LoVo (cell line): ENCODE measurements around the gene C2orf69.
"Not testable (repeated sequence)": the region's sequence is repeated elsewhere in the genome, so short reads cannot be mapped to it uniquely, and the experiment has no call there.

Source experiments
- DNase-seq: peaks from one replicate; pipeline ENCODE4 v3.0.0-alpha.2; 2016; ENCODE audit warnings: low spot score

Gene C2orf69

GRCh38 chr2:199911052-199911876 lies at the start of gene C2orf69:
TSS of gene C2orf69 (plus strand) at chr2:199911293. CDS start at chr2:199911439, 146 bp downstream.
- peak; percentile 98 for DNase-seq

GRCh38 chr2:199862788-199863187 lies 48.3 kb upstream of the C2orf69 start:
- no peak for DNase-seq

GRCh38 chr2:199865905-199866304 lies 45.2 kb upstream of the C2orf69 start:
- DNase-seq: no peak

- DNase-seq: no peak
Measured at GRCh38 chr2:199868431-199869226, 42.5 kb upstream of the C2orf69 start.

GRCh38 chr2:199869227-199869541 lies 41.9 kb upstream of the C2orf69 start:
- no peak for DNase-seq

- no peak for DNase-seq
Measured at GRCh38 chr2:199869653-199870052, 41.4 kb upstream of the C2orf69 start.

GRCh38 chr2:199870581-199870980 lies 40.5 kb upstream of the C2orf69 start:
- no peak for DNase-seq

- DNase-seq: no peak
Measured at GRCh38 chr2:199874209-199874608, 36.9 kb upstream of the C2orf69 start.

- no peak for DNase-seq
Measured at GRCh38 chr2:199875400-199875799, 35.7 kb upstream of the C2orf69 start.

GRCh38 chr2:199882667-199883066 lies 28.4 kb upstream of the C2orf69 start:
- DNase-seq: no peak

GRCh38 chr2:199883474-199884212 lies 27.4 kb upstream of the C2orf69 start:
- no peak for DNase-seq

GRCh38 chr2:199895406-199895805 lies 15.7 kb upstream of the C2orf69 start:
- no peak for DNase-seq

- DNase-seq: no peak
Measured at GRCh38 chr2:199896617-199897016, 14.5 kb upstream of the C2orf69 start.

- DNase-seq: no peak
Measured at GRCh38 chr2:199901942-199902341, 9.2 kb upstream of the C2orf69 start.

- DNase-seq: no peak
Measured at GRCh38 chr2:199902486-199903110, 8.5 kb upstream of the C2orf69 start.

- no peak for DNase-seq
Measured at GRCh38 chr2:199903111-199903510, 8.0 kb upstream of the C2orf69 start.

- DNase-seq: no peak
Measured at GRCh38 chr2:199907008-199907714, 3.9 kb upstream of the C2orf69 start.

GRCh38 chr2:199910338-199911051 lies 598 bp upstream of the C2orf69 start:
- DNase-seq: no peak

- DNase-seq: no peak
Measured at GRCh38 chr2:199911877-199912161, 726 bp downstream of the C2orf69 start.

GRCh38 chr2:199912553-199913114 lies 1.5 kb downstream of the C2orf69 start:
- DNase-seq: not testable (repeated sequence)
